Activated naive CD8-positive, alpha-beta T cell treated with anti-CD3 and anti-CD28 coated beads, Interleukin-2, amount 50 U/mL, for 24 hours (primary cell): ENCODE results near the gene TUBA4A.
A peak's percentile ranks its signal among the peaks of the same experiment; 100 is the strongest.

Source experiments
- ATAC-seq: fragments of 150-1000 bp; cut with Tn5 transposase; one replicate; pipeline ENCODE4 v1.10.0; 2021
- DNase-seq: peaks from one replicate; pipeline ENCODE4 v3.0.0; 2021
- H3K27ac Mint-ChIP-seq: one replicate; pipeline ENCODE4 v1.8.0; 2021; ENCODE audit warnings: mild to moderate bottlenecking, mixed read lengths
- H3K27me3 Mint-ChIP-seq: one replicate; pipeline ENCODE4 v1.8.0; 2021; ENCODE audit warnings: mixed read lengths
- H3K36me3 Mint-ChIP-seq: one replicate; pipeline ENCODE4 v1.8.0; 2021; ENCODE audit warnings: low read depth, mixed read lengths
- H3K4me1 Mint-ChIP-seq: one replicate; pipeline ENCODE4 v1.8.0; 2021; ENCODE audit warnings: mixed read lengths
- H3K4me3 Mint-ChIP-seq: one replicate; pipeline ENCODE4 v1.8.0; 2021; ENCODE audit warnings: mild to moderate bottlenecking, moderate library complexity, mixed read lengths
- H3K9me3 Mint-ChIP-seq: one replicate; pipeline ENCODE4 v1.8.0; 2021; ENCODE audit warnings: mixed read lengths

Gene TUBA4A

GRCh38 chr2:219245899-219246230 is 7.9 kb downstream of the TUBA4A start:
- H3K27me3 Mint-ChIP-seq, result no peaks in the 10 kb centered on the region
- no peaks in the 10 kb centered on the region for H3K9me3 Mint-ChIP-seq
- H3K4me3 Mint-ChIP-seq, result peak overlapping the region; percentile 87
- H3K27ac Mint-ChIP-seq, result peak overlapping the region; percentile 94
- DNase-seq (peak; percentile 26), ATAC-seq (no peak)
- H3K4me1 Mint-ChIP-seq, result peaks cover 67% of the 10 kb centered on the region
- peaks cover 39% of the 10 kb centered on the region for H3K36me3 Mint-ChIP-seq

GRCh38 chr2:219245148-219245898 is 8.4 kb downstream of the TUBA4A start, which contains the start of the genes GLB1L and STK16:
Gene GLB1L (minus strand): TSS chr2:219245444. CDS start chr2:219243573, 1,871 bp downstream.
Gene STK16 (plus strand): TSS chr2:219245479. CDS start chr2:219246000, 521 bp downstream.
- ATAC-seq (peak; percentile 59), DNase-seq (peak; percentile 95)
- Mint-ChIP-seq H3K36me3 (peaks cover 34% of the 10 kb centered on the region), H3K4me1 (peaks cover 62% of the 10 kb centered on the region), H3K9me3 (no peaks in the 10 kb centered on the region), H3K27ac (peak within 1 kb of the TSS; percentile 94), H3K27me3 (no peaks in the 10 kb centered on the region), H3K4me3 (peak within 1 kb of the TSS; percentile 87)

GRCh38 chr2:219244789-219245147 is 8.9 kb downstream of the TUBA4A start:
- Mint-ChIP-seq H3K4me3 (peak overlapping the region; percentile 87), H3K27me3 (no peaks in the 10 kb centered on the region), H3K36me3 (peaks cover 28% of the 10 kb centered on the region), H3K4me1 (peaks cover 56% of the 10 kb centered on the region), H3K9me3 (no peaks in the 10 kb centered on the region), H3K27ac (peak overlapping the region; percentile 94)
- no peak for DNase-seq
- no peak for ATAC-seq

- no peak for ATAC-seq
- H3K36me3 Mint-ChIP-seq, result peaks cover 19% of the 10 kb centered on the region
- no peak overlapping the region for H3K27ac Mint-ChIP-seq
- no peaks in the 10 kb centered on the region for H3K9me3 Mint-ChIP-seq
- peak overlapping the region; percentile 49 for H3K4me3 Mint-ChIP-seq
- H3K4me1 Mint-ChIP-seq, result peaks cover 42% of the 10 kb centered on the region
- no peak for DNase-seq
- no peaks in the 10 kb centered on the region for H3K27me3 Mint-ChIP-seq
Measured at GRCh38 chr2:219243291-219243761, 10.4 kb downstream of the TUBA4A start.

GRCh38 chr2:219234331-219234730 is 19.4 kb downstream of the TUBA4A start:
- Mint-ChIP-seq H3K4me3 (no peak overlapping the region), H3K4me1 (peaks cover 25% of the 10 kb centered on the region), H3K27ac (no peak overlapping the region), H3K9me3 (no peaks in the 10 kb centered on the region), H3K27me3 (no peaks in the 10 kb centered on the region), H3K36me3 (peaks cover 58% of the 10 kb centered on the region)
- DNase-seq, result no peak
- ATAC-seq, result no peak

GRCh38 chr2:219230059-219230540 is 23.6 kb downstream of the TUBA4A start:
- peaks cover 41% of the 10 kb centered on the region for H3K4me1 Mint-ChIP-seq
- H3K9me3 Mint-ChIP-seq, result no peaks in the 10 kb centered on the region
- H3K27ac Mint-ChIP-seq, result peak overlapping the region; percentile 100
- H3K27me3 Mint-ChIP-seq, result no peaks in the 10 kb centered on the region
- peak; percentile 27 for ATAC-seq
- peak; percentile 70 for DNase-seq
- peak overlapping the region; percentile 100 for H3K4me3 Mint-ChIP-seq
- peaks cover 49% of the 10 kb centered on the region for H3K36me3 Mint-ChIP-seq

- Mint-ChIP-seq H3K4me3 (peak within 1 kb of the TSS; percentile 100), H3K9me3 (no peaks in the 10 kb centered on the region), H3K27ac (peak within 1 kb of the TSS; percentile 100), H3K4me1 (peaks cover 41% of the 10 kb centered on the region), H3K36me3 (peaks cover 48% of the 10 kb centered on the region), H3K27me3 (no peaks in the 10 kb centered on the region)
- DNase-seq (peak; percentile 97), ATAC-seq (peak; percentile 98)
Measured at GRCh38 chr2:219229305-219230058, 24.2 kb downstream of the TUBA4A start, which contains the start of the genes ANKZF1 and ATG9A. Gene ANKZF1 (plus strand): TSS chr2:219229806. CDS start chr2:219230258, 452 bp downstream. Gene ATG9A (minus strand): TSS chr2:219229636. CDS start chr2:219228024, 1,612 bp downstream.

GRCh38 chr2:219228911-219229304 is 24.8 kb downstream of the TUBA4A start:
- Mint-ChIP-seq H3K4me3 (peak overlapping the region; percentile 100), H3K4me1 (peaks cover 39% of the 10 kb centered on the region)

GRCh38 chr2:219228041-219228910 is 25.4 kb downstream of the TUBA4A start:
- ATAC-seq, result no peak
- H3K9me3 Mint-ChIP-seq, result no peaks in the 10 kb centered on the region
- peak overlapping the region; percentile 100 for H3K4me3 Mint-ChIP-seq
- no peaks in the 10 kb centered on the region for H3K27me3 Mint-ChIP-seq
- peaks cover 38% of the 10 kb centered on the region for H3K4me1 Mint-ChIP-seq
- peaks cover 46% of the 10 kb centered on the region for H3K36me3 Mint-ChIP-seq
- DNase-seq, result no peak
- peak overlapping the region; percentile 59 for H3K27ac Mint-ChIP-seq

More at GRCh38 chr2:219228911-219229304, 24.8 kb downstream of the TUBA4A start:
- H3K27me3 Mint-ChIP-seq, result no peaks in the 10 kb centered on the region
- no peaks in the 10 kb centered on the region for H3K9me3 Mint-ChIP-seq
- H3K27ac Mint-ChIP-seq, result peak overlapping the region; percentile 59
- DNase-seq, result no peak
- ATAC-seq, result no peak
- peaks cover 47% of the 10 kb centered on the region for H3K36me3 Mint-ChIP-seq

- Mint-ChIP-seq H3K4me1 (peaks cover 19% of the 10 kb centered on the region), H3K9me3 (no peaks in the 10 kb centered on the region), H3K27me3 (no peaks in the 10 kb centered on the region), H3K36me3 (peaks cover 39% of the 10 kb centered on the region), H3K27ac (no peak overlapping the region), H3K4me3 (no peak overlapping the region)
- ATAC-seq, result no peak
- DNase-seq, result no peak
Measured at GRCh38 chr2:219225350-219225749, 28.4 kb downstream of the TUBA4A start.

- H3K27ac Mint-ChIP-seq, result no peak overlapping the region
- DNase-seq (no peak), ATAC-seq (no peak)
- no peaks in the 10 kb centered on the region for H3K9me3 Mint-ChIP-seq
- H3K4me3 Mint-ChIP-seq, result no peak overlapping the region
- no peaks in the 10 kb centered on the region for H3K27me3 Mint-ChIP-seq
- H3K4me1 Mint-ChIP-seq, result peaks cover 19% of the 10 kb centered on the region
- H3K36me3 Mint-ChIP-seq, result peaks cover 39% of the 10 kb centered on the region
Measured at GRCh38 chr2:219223831-219224610, 29.7 kb downstream of the TUBA4A start.

- no peaks in the 10 kb centered on the region for H3K27me3 Mint-ChIP-seq
- H3K36me3 Mint-ChIP-seq, result peaks cover 45% of the 10 kb centered on the region
- H3K27ac Mint-ChIP-seq, result no peak overlapping the region
- DNase-seq (no peak), ATAC-seq (no peak)
- no peaks in the 10 kb centered on the region for H3K9me3 Mint-ChIP-seq
- peaks cover 13% of the 10 kb centered on the region for H3K4me1 Mint-ChIP-seq
- no peak overlapping the region for H3K4me3 Mint-ChIP-seq
Measured at GRCh38 chr2:219221957-219222518, 31.7 kb downstream of the TUBA4A start.
